HepG2 (cell line): ENCODE data around the gene LRRC8C. TPM values are rescaled to one million over a fixed set of nuclear protein-coding genes. Genes with fewer than 3 reads are reported as not detected.

ENCODE experiments used
- ATAC-seq: fragments of 200-7000 bp; cut with Tn5 transposase; 3 replicates; pipeline ENCODE4 v1.9.1; 2020; ENCODE audit warnings: mild to moderate bottlenecking, moderate library complexity
- BruUV-seq: library from RNA; stranded (reverse); fragments of 400-500 nt; replicated peaks from 2 replicates; lab custom pipeline; 2021; lab: Mats Ljungman, UMichigan
- CTCF ChIA-PET: fragments of 300-600 bp; formaldehyde crosslinking; extraction: SDS; loops from one replicate; lab custom pipeline; 2021; ENCODE audit warnings: low total read pairs, inconsistent platforms, low intra/inter-chr PET ratio; lab: Yijun Ruan, JAX
- POLR2A ChIA-PET: fragments of 350-600 bp; sonication (Branson Sonifier 250); formaldehyde crosslinking; loops from one replicate; lab custom pipeline; 2020; ENCODE audit warnings: antibody characterized with exemption, inconsistent platforms; lab: Yijun Ruan, JAX
- DNase-seq: peaks from one replicate; pipeline ENCODE4 v3.0.0-alpha.2; 2015; ENCODE audit warnings: low spot score
- FAIRE-seq: peaks from 3 replicates; lab custom pipeline; 2011; peaks lifted over from hg19 to GRCh38; lab: Jason Lieb, UNC
- H2AFZ ChIP-seq: one replicate; pipeline ENCODE4 v1.6.1; 2011; ENCODE audit warnings: low read length, inconsistent platforms
- H3K27ac ChIP-seq: fragments of 300-600 bp; 3 replicates; pipeline ENCODE4 v1.8.0; 2011; ENCODE audit warnings: mixed run types, mild to moderate bottlenecking, mixed read lengths, low read length, inconsistent platforms; ENCODE audit not compliant: insufficient read depth; ENCODE audit errors: extremely low read length
- H3K27me3 ChIP-seq, 2 experiments: fragments of 200-600 bp in 1 of 2; 2 replicates in 1 of 2; 3 replicates in 1 of 2; pipeline versions ENCODE4 v1.6.0 to v1.8.0; 2011; ENCODE audit warnings: low read length in 2 of 2, mild to moderate bottlenecking in 2 of 2, moderate library complexity in 2 of 2, inconsistent platforms in 1 of 2; ENCODE audit not compliant: insufficient read depth in 2 of 2, control insufficient read depth in 1 of 2
- H3K36me3 ChIP-seq, 2 experiments: fragments of 200-600 bp in 1 of 2; replicated peaks in 1 of 2; 2 replicates in 1 of 2; 3 replicates in 1 of 2; pipeline versions ENCODE4 v1.5.1 to v1.8.0; 2011; ENCODE audit warnings: low read length in 2 of 2, inconsistent platforms in 1 of 2; ENCODE audit not compliant: insufficient read depth in 2 of 2, control insufficient read depth in 1 of 2
- H3K4me1 ChIP-seq: 2 replicates; pipeline ENCODE4 v1.5.1; 2012; ENCODE audit warnings: low read length, inconsistent platforms; ENCODE audit not compliant: insufficient read depth
- H3K4me2 ChIP-seq: 2 replicates; pipeline ENCODE4 v1.6.0; 2011; ENCODE audit warnings: low read depth, low read length, inconsistent platforms
- H3K4me3 ChIP-seq, 3 experiments: fragments of 200-600 bp in 1 of 3; sonication (generic), shearing (Covaris generic) in 1 of 3; replicated peaks in 1 of 3; 2 replicates each; pipeline ENCODE4 v1.5.1; 2011 to 2016; ENCODE audit warnings: low read length in 3 of 3, inconsistent platforms in 2 of 3, low read depth in 2 of 3, mild to moderate bottlenecking in 2 of 3, control low read depth in 1 of 3, mixed read lengths in 1 of 3; ENCODE audit not compliant: insufficient read depth in 1 of 3
- H3K79me2 ChIP-seq: one replicate; pipeline ENCODE4 v1.6.1; 2011; ENCODE audit warnings: low read length, inconsistent platforms; ENCODE audit not compliant: insufficient read depth
- H3K9ac ChIP-seq: 2 replicates; pipeline ENCODE4 v1.6.0; 2011; ENCODE audit warnings: mild to moderate bottlenecking, low read depth, low read length, inconsistent platforms; ENCODE audit not compliant: insufficient read depth
- H3K9me3 ChIP-seq: 2 replicates; pipeline ENCODE4 v1.5.1; 2012; ENCODE audit warnings: mild to moderate bottlenecking, low read length
- H4K20me1 ChIP-seq: 2 replicates; pipeline ENCODE4 v1.6.0; 2011; ENCODE audit warnings: inconsistent platforms, mild to moderate bottlenecking, low read length, moderate library complexity; ENCODE audit not compliant: insufficient read depth
- ADNP ChIP-seq: sonication (generic); formaldehyde crosslinking; IDR thresholded peaks from 2 replicates; pipeline ENCODE4 v1.4.0; 2020; ENCODE audit warnings: missing genetic modification reagents
- ELF1 ChIP-seq: sonication (generic); formaldehyde crosslinking; IDR thresholded peaks from 2 replicates; pipeline ENCODE4 v1.4.0; 2020; ENCODE audit warnings: missing genetic modification reagents
- TEAD3 ChIP-seq: optimal IDR thresholded peaks from 2 replicates; pipeline ENCODE3; 2016; ENCODE audit warnings: borderline replicate concordance
- ZNF687 ChIP-seq: sonication (generic); formaldehyde crosslinking; IDR thresholded peaks from 2 replicates; pipeline ENCODE4 v1.5.1; 2020; ENCODE audit warnings: mild to moderate bottlenecking, missing genetic modification reagents, moderate library complexity
- in situ Hi-C: cut with HindIII; loops from 2 replicates; pipeline ENCODE4 v1.10.0; 2017; ENCODE audit warnings: low pct_unique_long_range_greater_than_20kb; ENCODE audit not compliant: extremely low pct_ligation_motif_present
- intact Hi-C: fragments of 100-400 bp; cut with micrococcal nuclease; formaldehyde crosslinking; loops from one replicate; pipeline ENCODE4 v1.10.0; 2022; ENCODE audit not compliant: unreplicated experiment
- polyA plus RNA-seq, 8 experiments: library from polyadenylated mRNA; depleted of rRNA in 3 of 8; stranded (reverse) in 7 of 8; unstranded in 1 of 8; fragments of >200 nt; fragmentation: Illumina TruSeq in 4 of 8; extraction: Trizol in 4 of 8; gene quantifications; 2 replicates each; pipeline versions ENCODE4 v1.2.1 to v1.2.3, GENCODE V29; 2011 to 2016; ENCODE audit warnings: low read depth in 4 of 8, missing spikeins in 1 of 8, mixed read lengths in 1 of 8; ENCODE audit not compliant: insufficient read depth in 1 of 8
- total RNA-seq, 5 experiments: library from RNA; depleted of rRNA; stranded (reverse); fragments of >200 nt; fragmentation: Illumina TruSeq; extraction: Trizol; gene quantifications; 2 replicates each; pipeline ENCODE4 v1.2.3, GENCODE V29; 2016; ENCODE audit warnings: low read depth in 1 of 5

LRRC8C gene
- total and polyA plus RNA-seq, 2 of the 13 experiments (the other 11 are each of a cell fraction or from before 2014, with no cell fraction given) = 0.22 to 0.32 TPM

GRCh38 chr1:89637496-89637895 lies 4.6 kb downstream of the LRRC8C start (continued):
- TF ChIP-seq ZNF687 (CRISPR knock-in tag) = no peak
- TF ChIP-seq, all 625 proteins: peak for 0

GRCh38 chr1:89640440-89640839 lies 7.5 kb downstream of the LRRC8C start:
- CTCF ChIA-PET = no interaction called here
- FAIRE-seq (no peak), DNase-seq (no peak), ATAC-seq (no peak)
- H3K79me2 ChIP-seq = no peaks in the 10 kb centered on the region
- in situ Hi-C loops (no loop called here), intact Hi-C loops (no loop called here)
- no peak overlapping the region for H3K27ac ChIP-seq
- TF ChIP-seq TEAD3 (no peak), ELF1 (CRISPR knock-in tag) (no peak), ADNP (CRISPR knock-in tag) (no peak)
- no peak overlapping the region for H2AFZ ChIP-seq
- H3K27me3 ChIP-seq = peaks cover 0 to 6% of the 10 kb centered on the region in 2 experiments; a peak in 2 of 5 replicates
- H3K4me1 ChIP-seq = no peaks in the 10 kb centered on the region
- BruUV-seq = no TSS peak
- H3K9me3 ChIP-seq = no peaks in the 10 kb centered on the region
- H3K4me3 ChIP-seq = no peak overlapping the region
- H3K9ac ChIP-seq = no peak overlapping the region
- POLR2A ChIA-PET = no interaction called here
- H4K20me1 ChIP-seq = no peaks in the 10 kb centered on the region
- no peaks in the 10 kb centered on the region for H3K36me3 ChIP-seq
- no peak overlapping the region for H3K4me2 ChIP-seq
